ENCODE data around the gene VAPB. TPM values are rescaled to one million over a fixed set of nuclear protein-coding genes. Genes with fewer than 3 reads are reported as not detected.

The VAPB gene
- polyA plus RNA-seq, 3 donors: 8.5 to 14.3 (median 10.1) TPM

- DNase-seq: no peak
- Histone ChIP-seq H3K9ac (ENCODE audit: insufficient read depth, low read length, poor library complexity, severe bottlenecking) (no peak overlapping the region), H3K9me3 (replicated peaks in 1 of 2; ENCODE audit: control insufficient read depth in 1 of 2, insufficient read depth in 1 of 2, low read length in 2 of 2) (no peaks in the 10 kb centered on the region), H3K4me1 (ENCODE audit: control insufficient read depth in 1 of 2, insufficient read depth in 2 of 2, low read length in 2 of 2) (no peaks in the 10 kb centered on the region), H3K4me3 (replicated peaks in 1 of 3; ENCODE audit: low read depth in 2 of 3, low read length in 3 of 3) (no peak overlapping the region), H3K27me3 (ENCODE audit: control insufficient read depth in 2 of 2, insufficient read depth in 2 of 2, low read length in 2 of 2) (peaks cover 0 to 2% of the 10 kb centered on the region in 2 donors), H3K4me2 (replicated peaks; ENCODE audit: extremely low read depth, low read length, poor library complexity, severe bottlenecking) (no peak overlapping the region), H4K20me1 (ENCODE audit: insufficient read depth, low read length) (no peaks in the 10 kb centered on the region), H3K27ac (ENCODE audit: low read depth in 1 of 2, low read length in 2 of 2) (no peak overlapping the region), H3K36me3 (replicated peaks in 1 of 2; ENCODE audit: control insufficient read depth in 1 of 2, insufficient read depth in 2 of 2, low read length in 2 of 2) (no peaks in the 10 kb centered on the region), H2AFZ (ENCODE audit: insufficient read depth, low read depth, low read length, poor library complexity, severe bottlenecking) (no peak overlapping the region), H3K79me2 (ENCODE audit: insufficient read depth, low read length) (no peaks in the 10 kb centered on the region)
- WGBS (ENCODE audit: insufficient coverage): 92% methylated on average over 5 of the region's 8 CpGs
- Mint-ChIP-seq H3K4me3 (no peak overlapping the region), H3K9me3 (peaks cover 0 to 14% (median 0%) of the 10 kb centered on the region in 7 donors), H3K4me1 (no peaks in the 10 kb centered on the region), H3K36me3 (no peaks in the 10 kb centered on the region), H3K27ac (peak overlapping the region in 1 of 7 donors; percentile 30), H3K27me3 (ENCODE audit: low read depth in 3 of 3) (peaks cover 9 to 34% (median 15%) of the 10 kb centered on the region in 3 donors)
- intact Hi-C loops (cut with micrococcal nuclease): no loop called here
- TF ChIP-seq, protein P1, sequence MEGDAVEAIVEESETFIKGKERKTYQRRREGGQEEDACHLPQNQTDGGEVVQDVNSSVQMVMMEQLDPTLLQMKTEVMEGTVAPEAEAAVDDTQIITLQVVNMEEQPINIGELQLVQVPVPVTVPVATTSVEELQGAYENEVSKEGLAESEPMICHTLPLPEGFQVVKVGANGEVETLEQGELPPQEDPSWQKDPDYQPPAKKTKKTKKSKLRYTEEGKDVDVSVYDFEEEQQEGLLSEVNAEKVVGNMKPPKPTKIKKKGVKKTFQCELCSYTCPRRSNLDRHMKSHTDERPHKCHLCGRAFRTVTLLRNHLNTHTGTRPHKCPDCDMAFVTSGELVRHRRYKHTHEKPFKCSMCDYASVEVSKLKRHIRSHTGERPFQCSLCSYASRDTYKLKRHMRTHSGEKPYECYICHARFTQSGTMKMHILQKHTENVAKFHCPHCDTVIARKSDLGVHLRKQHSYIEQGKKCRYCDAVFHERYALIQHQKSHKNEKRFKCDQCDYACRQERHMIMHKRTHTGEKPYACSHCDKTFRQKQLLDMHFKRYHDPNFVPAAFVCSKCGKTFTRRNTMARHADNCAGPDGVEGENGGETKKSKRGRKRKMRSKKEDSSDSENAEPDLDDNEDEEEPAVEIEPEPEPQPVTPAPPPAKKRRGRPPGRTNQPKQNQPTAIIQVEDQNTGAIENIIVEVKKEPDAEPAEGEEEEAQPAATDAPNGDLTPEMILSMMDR (IDR thresholded peaks at IDR 0.05): no peak
Observed at GRCh38 chr20:58464838-58465237, 75.8 kb downstream of the VAPB start.

GRCh38 chr20:58466095-58466708, 77.2 kb downstream of the VAPB start:
- no peak overlapping the region for H3K9ac ChIP-seq (ENCODE audit: insufficient read depth, low read length, poor library complexity, severe bottlenecking)
- TF ChIP-seq, protein P1 (IDR thresholded peaks at IDR 0.05): no peak
- over 99% methylated on average over 10 of the region's 27 CpGs for WGBS (ENCODE audit: insufficient coverage)
- no peak overlapping the region for H3K27ac ChIP-seq (ENCODE audit: low read depth in 1 of 2, low read length in 2 of 2)
- H3K79me2 ChIP-seq (ENCODE audit: insufficient read depth, low read length): no peaks in the 10 kb centered on the region
- Mint-ChIP-seq H3K4me1 (no peaks in the 10 kb centered on the region), H3K4me3 (no peak overlapping the region), H3K36me3 (no peaks in the 10 kb centered on the region), H3K27ac (no peak overlapping the region), H3K9me3 (peaks cover 0 to 11% (median 0%) of the 10 kb centered on the region in 7 donors), H3K27me3 (ENCODE audit: low read depth in 3 of 3) (peaks cover 9 to 34% (median 15%) of the 10 kb centered on the region in 3 donors)
- no peak for DNase-seq
- H3K4me2 ChIP-seq (replicated peaks; ENCODE audit: extremely low read depth, low read length, poor library complexity, severe bottlenecking): no peak overlapping the region
- no peaks in the 10 kb centered on the region for H3K9me3 ChIP-seq (replicated peaks in 1 of 2; ENCODE audit: control insufficient read depth in 1 of 2, insufficient read depth in 1 of 2, low read length in 2 of 2)
- no peak overlapping the region for H3K4me3 ChIP-seq (replicated peaks in 1 of 3; ENCODE audit: low read depth in 2 of 3, low read length in 3 of 3)
- intact Hi-C loops (cut with micrococcal nuclease): no loop called here
- H3K4me1 ChIP-seq (ENCODE audit: control insufficient read depth in 1 of 2, insufficient read depth in 2 of 2, low read length in 2 of 2): no peaks in the 10 kb centered on the region
- no peaks in the 10 kb centered on the region for H4K20me1 ChIP-seq (ENCODE audit: insufficient read depth, low read length)
- peaks cover 0 to 2% of the 10 kb centered on the region in 2 donors for H3K27me3 ChIP-seq (ENCODE audit: control insufficient read depth in 2 of 2, insufficient read depth in 2 of 2, low read length in 2 of 2)
- H2AFZ ChIP-seq (ENCODE audit: insufficient read depth, low read depth, low read length, poor library complexity, severe bottlenecking): no peak overlapping the region
- H3K36me3 ChIP-seq (replicated peaks in 1 of 2; ENCODE audit: control insufficient read depth in 1 of 2, insufficient read depth in 2 of 2, low read length in 2 of 2): no peaks in the 10 kb centered on the region

Data from CD14-positive monocyte (primary cell).